Mesothelial cell of epicardium (in vitro differentiated cells): Measurements from ENCODE around the gene CYP1A2. TPM values are rescaled to one million over a fixed set of nuclear protein-coding genes. Genes with fewer than 3 reads are reported as not detected.

Experiments used
- DNase-seq, 2 experiments: peaks; one replicate each; pipeline ENCODE4 v3.0.0; 2021; ENCODE audit warnings: low spot score in 2 of 2; ENCODE audit not compliant: unreplicated experiment in 2 of 2
- H3K27ac Mint-ChIP-seq: 2 replicates; pipeline ENCODE4 v1.8.0; 2021; ENCODE audit warnings: mixed read lengths
- H3K27me3 Mint-ChIP-seq: 2 replicates; pipeline ENCODE4 v1.8.0; 2021; ENCODE audit warnings: low read depth, mixed read lengths
- H3K36me3 Mint-ChIP-seq: 2 replicates; pipeline ENCODE4 v1.8.0; 2021; ENCODE audit warnings: mixed read lengths
- H3K4me1 Mint-ChIP-seq: 2 replicates; pipeline ENCODE4 v1.8.0; 2021; ENCODE audit warnings: mixed read lengths
- H3K4me3 Mint-ChIP-seq: 2 replicates; pipeline ENCODE4 v1.8.0; 2021; ENCODE audit warnings: mild to moderate bottlenecking, moderate library complexity, mixed read lengths
- H3K9me3 Mint-ChIP-seq: 2 replicates; pipeline ENCODE4 v1.8.0; 2021; ENCODE audit warnings: mixed read lengths
- total RNA-seq: library from RNA; stranded (reverse); gene quantifications from 3 replicates; pipeline ENCODE4 v1.2.1, GENCODE V29; 2021
- TF ChIP-seq, protein P1 (sequence below): fragments of 200-600 bp; sonication (generic); IDR thresholded peaks from one replicate; pipeline ENCODE4 v1.5.0; 2021; ENCODE audit warnings: antibody characterized with exemption; ENCODE audit not compliant: unreplicated experiment

Gene CYP1A2, protein sequence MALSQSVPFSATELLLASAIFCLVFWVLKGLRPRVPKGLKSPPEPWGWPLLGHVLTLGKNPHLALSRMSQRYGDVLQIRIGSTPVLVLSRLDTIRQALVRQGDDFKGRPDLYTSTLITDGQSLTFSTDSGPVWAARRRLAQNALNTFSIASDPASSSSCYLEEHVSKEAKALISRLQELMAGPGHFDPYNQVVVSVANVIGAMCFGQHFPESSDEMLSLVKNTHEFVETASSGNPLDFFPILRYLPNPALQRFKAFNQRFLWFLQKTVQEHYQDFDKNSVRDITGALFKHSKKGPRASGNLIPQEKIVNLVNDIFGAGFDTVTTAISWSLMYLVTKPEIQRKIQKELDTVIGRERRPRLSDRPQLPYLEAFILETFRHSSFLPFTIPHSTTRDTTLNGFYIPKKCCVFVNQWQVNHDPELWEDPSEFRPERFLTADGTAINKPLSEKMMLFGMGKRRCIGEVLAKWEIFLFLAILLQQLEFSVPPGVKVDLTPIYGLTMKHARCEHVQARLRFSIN
- 0.09 TPM in 1 of 3 replicates, not detected in the others for total RNA-seq

DNA sequence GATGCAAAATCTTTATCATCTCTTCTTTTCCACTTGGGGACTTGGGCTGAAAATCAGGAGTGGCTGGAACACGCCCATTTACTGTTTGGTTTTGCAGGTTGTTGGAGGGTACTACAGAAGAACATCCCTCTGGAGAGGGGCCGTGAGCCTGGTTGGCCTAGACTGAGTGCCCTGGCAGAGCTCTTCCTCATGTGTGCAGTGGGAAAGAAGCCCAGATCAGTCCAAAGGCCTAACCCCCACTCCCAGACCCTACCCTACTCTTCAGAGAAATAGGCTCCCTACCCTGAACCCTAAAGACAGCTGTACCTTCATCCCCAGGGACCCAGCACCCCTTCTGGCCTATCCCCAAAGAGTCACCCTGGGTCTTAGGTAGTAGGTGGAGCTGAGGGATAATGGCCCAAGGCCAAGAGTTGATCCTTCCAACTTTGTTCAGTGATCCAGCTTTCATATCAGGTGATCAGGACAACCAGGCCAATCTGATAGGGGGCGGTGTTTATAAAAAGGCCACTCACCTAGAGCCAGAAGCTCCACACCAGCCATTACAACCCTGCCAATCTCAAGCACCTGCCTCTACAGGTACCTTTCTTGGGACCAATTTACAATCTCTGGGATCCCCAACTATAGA lies at the start of gene CYP1A2:
TSS of gene CYP1A2 (plus strand) at position 524 of the 625 bp plus-strand sequence. CDS start 894 bp downstream, outside the sequence.
- H3K9me3 Mint-ChIP-seq, result no peaks in the 10 kb centered on the region
- H3K4me3 Mint-ChIP-seq, result no peak within 1 kb of the TSS
- TF ChIP-seq, protein P1, sequence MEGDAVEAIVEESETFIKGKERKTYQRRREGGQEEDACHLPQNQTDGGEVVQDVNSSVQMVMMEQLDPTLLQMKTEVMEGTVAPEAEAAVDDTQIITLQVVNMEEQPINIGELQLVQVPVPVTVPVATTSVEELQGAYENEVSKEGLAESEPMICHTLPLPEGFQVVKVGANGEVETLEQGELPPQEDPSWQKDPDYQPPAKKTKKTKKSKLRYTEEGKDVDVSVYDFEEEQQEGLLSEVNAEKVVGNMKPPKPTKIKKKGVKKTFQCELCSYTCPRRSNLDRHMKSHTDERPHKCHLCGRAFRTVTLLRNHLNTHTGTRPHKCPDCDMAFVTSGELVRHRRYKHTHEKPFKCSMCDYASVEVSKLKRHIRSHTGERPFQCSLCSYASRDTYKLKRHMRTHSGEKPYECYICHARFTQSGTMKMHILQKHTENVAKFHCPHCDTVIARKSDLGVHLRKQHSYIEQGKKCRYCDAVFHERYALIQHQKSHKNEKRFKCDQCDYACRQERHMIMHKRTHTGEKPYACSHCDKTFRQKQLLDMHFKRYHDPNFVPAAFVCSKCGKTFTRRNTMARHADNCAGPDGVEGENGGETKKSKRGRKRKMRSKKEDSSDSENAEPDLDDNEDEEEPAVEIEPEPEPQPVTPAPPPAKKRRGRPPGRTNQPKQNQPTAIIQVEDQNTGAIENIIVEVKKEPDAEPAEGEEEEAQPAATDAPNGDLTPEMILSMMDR, result no peak
- peaks cover 10% of the 10 kb centered on the region for H3K4me1 Mint-ChIP-seq
- peaks cover 6% of the 10 kb centered on the region for H3K27me3 Mint-ChIP-seq
- H3K27ac Mint-ChIP-seq, result no peak within 1 kb of the TSS
- DNase-seq, result no peak
- no peaks in the 10 kb centered on the region for H3K36me3 Mint-ChIP-seq

DNA sequence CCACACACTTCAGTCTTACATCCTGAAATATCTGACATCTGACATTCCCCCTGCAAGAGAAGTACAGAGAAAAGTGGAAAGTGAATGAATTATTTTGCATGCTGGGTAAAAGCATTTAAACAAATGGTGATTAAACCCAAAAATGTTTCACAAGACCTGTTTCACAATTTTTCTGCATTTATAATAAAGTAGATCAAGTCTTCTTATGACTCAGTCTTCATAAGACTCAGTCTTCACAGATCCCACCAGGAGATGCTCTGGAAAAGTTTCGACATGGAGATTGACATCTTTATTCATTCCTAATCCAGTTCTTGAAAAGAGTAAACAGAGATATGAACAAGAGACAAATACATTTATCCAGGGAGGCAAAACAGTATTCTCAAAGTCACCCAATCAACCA lies 39.6 kb upstream of the CYP1A2 start:
- TF ChIP-seq, protein P1, result no peak
- H3K27me3 Mint-ChIP-seq, result peaks cover 68% of the 10 kb centered on the region
- no peaks in the 10 kb centered on the region for H3K4me1 Mint-ChIP-seq
- H3K4me3 Mint-ChIP-seq, result no peak overlapping the region
- no peaks in the 10 kb centered on the region for H3K36me3 Mint-ChIP-seq
- no peak for DNase-seq
- H3K27ac Mint-ChIP-seq, result no peak overlapping the region
- no peaks in the 10 kb centered on the region for H3K9me3 Mint-ChIP-seq

DNA sequence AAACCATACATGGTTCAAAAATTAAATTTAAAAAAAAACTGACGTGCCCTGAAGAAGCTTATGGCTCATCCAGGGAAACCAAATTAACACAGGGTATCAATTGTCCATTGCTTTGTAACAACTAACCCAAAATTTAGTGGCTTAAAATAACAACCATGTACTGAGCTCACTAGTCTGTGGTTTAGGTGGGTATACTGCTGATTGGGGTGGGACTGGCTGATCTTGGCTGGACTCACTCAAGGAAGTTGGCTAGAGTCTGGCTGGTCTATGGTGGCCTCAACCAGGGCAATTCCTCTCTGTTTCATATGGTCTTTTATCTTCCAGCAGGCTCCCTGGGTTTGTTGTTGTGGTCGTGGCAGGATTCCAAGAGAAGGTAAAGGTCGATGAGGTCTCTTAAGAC lies 38.8 kb upstream of the CYP1A2 start:
- no peaks in the 10 kb centered on the region for H3K36me3 Mint-ChIP-seq
- H3K27ac Mint-ChIP-seq, result no peak overlapping the region

DNA sequence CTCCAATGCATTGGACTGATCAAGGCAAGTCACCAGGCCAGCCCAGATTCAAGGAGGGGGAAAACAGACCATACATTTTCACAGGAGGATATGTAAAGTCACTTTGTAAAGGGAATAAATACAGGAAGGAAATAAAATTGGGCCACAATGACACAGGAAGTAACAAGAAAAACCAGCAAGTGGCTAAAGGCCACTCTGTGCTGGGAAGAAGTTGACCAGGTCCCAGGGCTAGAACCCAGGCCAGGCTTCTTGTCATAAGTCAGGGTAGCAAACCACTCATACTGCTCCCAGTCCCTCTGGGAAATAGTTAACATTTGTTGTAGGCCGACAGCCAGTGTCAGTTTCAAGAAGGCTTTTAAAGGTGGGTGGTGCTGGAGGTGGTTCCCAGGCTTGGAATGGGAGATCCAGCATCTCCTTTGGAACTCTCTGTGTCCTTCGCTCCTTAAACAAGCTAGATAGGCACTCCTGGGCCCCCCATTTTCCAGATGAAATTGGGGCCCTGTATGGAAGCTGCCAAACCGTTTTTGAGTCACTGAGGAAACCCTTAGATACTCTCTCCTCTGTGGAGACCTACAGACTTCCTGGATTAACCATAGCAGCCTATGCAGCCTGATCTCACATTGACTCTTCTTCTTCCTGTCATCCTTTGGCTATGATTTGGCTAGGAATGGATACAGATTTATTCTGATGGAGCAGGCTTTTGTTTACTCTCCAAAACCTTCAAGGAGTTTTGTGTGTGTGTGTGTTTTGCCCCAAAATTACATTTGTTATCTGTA lies 38.1 kb upstream of the CYP1A2 start:
- Mint-ChIP-seq H3K4me3 (no peak overlapping the region), H3K36me3 (no peaks in the 10 kb centered on the region), H3K27ac (no peak overlapping the region), H3K9me3 (no peaks in the 10 kb centered on the region), H3K4me1 (no peaks in the 10 kb centered on the region), H3K27me3 (peaks cover 54% of the 10 kb centered on the region)
- no peak for DNase-seq
- TF ChIP-seq, protein P1, result no peak

More for the DNA sequence above, 38.8 kb upstream of the CYP1A2 start:
- Mint-ChIP-seq H3K4me1 (no peaks in the 10 kb centered on the region), H3K27me3 (peaks cover 60% of the 10 kb centered on the region), H3K4me3 (no peak overlapping the region), H3K9me3 (no peaks in the 10 kb centered on the region)
- TF ChIP-seq, protein P1, result no peak
- no peak for DNase-seq

DNA sequence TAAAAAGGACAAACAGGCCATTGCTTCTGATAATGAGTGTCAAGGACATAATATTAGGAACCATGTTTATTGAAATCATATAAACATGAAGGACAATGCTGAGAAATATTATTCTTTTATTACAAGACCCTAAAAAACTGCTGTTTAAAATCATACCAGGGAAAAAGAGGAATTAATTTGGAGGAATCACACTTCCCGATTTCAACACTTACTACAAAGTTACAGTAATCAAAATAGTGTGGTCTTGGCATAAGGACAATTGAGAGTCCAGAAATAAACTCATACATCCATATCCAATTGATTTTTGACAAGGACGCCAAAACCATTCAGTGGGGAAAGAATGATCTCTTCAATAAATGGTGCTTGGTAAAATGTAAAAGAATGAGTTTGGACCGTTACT lies 36.3 kb upstream of the CYP1A2 start:
- H3K36me3 Mint-ChIP-seq, result no peaks in the 10 kb centered on the region

More for the DNA sequence above, 36.3 kb upstream of the CYP1A2 start:
- H3K4me1 Mint-ChIP-seq, result no peaks in the 10 kb centered on the region
- H3K4me3 Mint-ChIP-seq, result no peak overlapping the region
- TF ChIP-seq, protein P1, result no peak
- no peaks in the 10 kb centered on the region for H3K9me3 Mint-ChIP-seq
- DNase-seq, result no peak
- peaks cover 43% of the 10 kb centered on the region for H3K27me3 Mint-ChIP-seq
- H3K27ac Mint-ChIP-seq, result no peak overlapping the region
